HepG2 (cell line): ENCODE measurements around the gene MYL4. TPM values are rescaled to one million over a fixed set of nuclear protein-coding genes. Genes with fewer than 3 reads are reported as not detected.
A peak's percentile ranks its signal among the peaks of the same experiment; 100 is the strongest.

Experiments used
- AKNA ChIP-seq: sonication (generic); formaldehyde crosslinking; IDR thresholded peaks from 2 replicates; pipeline ENCODE4 v1.4.0; 2020; ENCODE audit warnings: missing genetic modification reagents, borderline replicate concordance
- CBX1 ChIP-seq: IDR thresholded peaks from one replicate; pipeline ENCODE4 v1.6.1; 2016; ENCODE audit warnings: antibody characterized with exemption, low read depth
- CREM ChIP-seq, 2 experiments: sonication (generic) in 1 of 2; formaldehyde crosslinking in 1 of 2; IDR thresholded peaks; 2 replicates each; pipeline versions ENCODE4 v1.4.0 to v1.6.1; 2016 to 2020; ENCODE audit warnings: antibody characterized with exemption in 1 of 2, mild to moderate bottlenecking in 1 of 2, missing genetic modification reagents in 1 of 2
- ELK4 ChIP-seq: sonication (generic); formaldehyde crosslinking; IDR thresholded peaks from 2 replicates; pipeline ENCODE4 v1.9.0; 2021; ENCODE audit warnings: missing genetic modification reagents, borderline replicate concordance
- GLI4 ChIP-seq: sonication (generic); formaldehyde crosslinking; IDR thresholded peaks from 2 replicates; pipeline ENCODE4 v1.5.1; 2020; ENCODE audit warnings: missing genetic modification reagents, mild to moderate bottlenecking, moderate library complexity, borderline replicate concordance
- IKZF1 ChIP-seq: fragments of 450-650 bp; IDR thresholded peaks from 2 replicates; pipeline ENCODE4 v1.7.1; 2016
- NFATC3 ChIP-seq: sonication (generic); formaldehyde crosslinking; IDR thresholded peaks from 2 replicates; pipeline ENCODE4 v1.5.1; 2020; ENCODE audit warnings: mild to moderate bottlenecking, missing genetic modification reagents
- NFIC ChIP-seq: IDR thresholded peaks from 2 replicates; pipeline ENCODE4 v1.6.1; 2012; ENCODE audit warnings: mild to moderate bottlenecking, low read length, inconsistent platforms
- SIN3A ChIP-seq: IDR thresholded peaks from 2 replicates; pipeline ENCODE4 v1.6.1; 2011; ENCODE audit warnings: low read depth, mild to moderate bottlenecking, control low read depth, low read length, borderline replicate concordance
- ZBTB3 ChIP-seq: sonication (generic); formaldehyde crosslinking; IDR thresholded peaks from 2 replicates; pipeline ENCODE4 v1.4.0; 2020; ENCODE audit warnings: low read depth, mild to moderate bottlenecking, moderate library complexity, missing genetic modification reagents, borderline replicate concordance
- ZBTB43 ChIP-seq: sonication (generic); formaldehyde crosslinking; conservative IDR thresholded peaks from 2 replicates; pipeline ENCODE4 v1.4.0; 2020; ENCODE audit warnings: missing genetic modification reagents
- ZHX2 ChIP-seq, 2 experiments: sonication (generic) in 1 of 2; formaldehyde crosslinking in 1 of 2; IDR thresholded peaks; 2 replicates each; pipeline versions ENCODE4 v1.6.1 to v1.9.0; 2014 to 2022; ENCODE audit warnings: antibody characterized with exemption in 1 of 2, borderline replicate concordance in 1 of 2, inconsistent platforms in 1 of 2, low read depth in 1 of 2, missing genetic modification reagents in 1 of 2
- ZNF614 ChIP-seq: IDR thresholded peaks from 2 replicates; pipeline ENCODE4 v1.6.1; 2018; ENCODE audit warnings: missing biosample characterization, missing genetic modification reagents, inconsistent platforms, borderline replicate concordance
- polyA plus RNA-seq, 8 experiments: library from polyadenylated mRNA; depleted of rRNA in 3 of 8; stranded (reverse) in 7 of 8; unstranded in 1 of 8; fragments of >200 nt; fragmentation: Illumina TruSeq in 4 of 8; extraction: Trizol in 4 of 8; gene quantifications; 2 replicates each; pipeline versions ENCODE4 v1.2.1 to v1.2.3, GENCODE V29; 2011 to 2016; ENCODE audit warnings: low read depth in 4 of 8, missing spikeins in 1 of 8, mixed read lengths in 1 of 8; ENCODE audit not compliant: insufficient read depth in 1 of 8
- total RNA-seq, 5 experiments: library from RNA; depleted of rRNA; stranded (reverse); fragments of >200 nt; fragmentation: Illumina TruSeq; extraction: Trizol; gene quantifications; 2 replicates each; pipeline ENCODE4 v1.2.3, GENCODE V29; 2016; ENCODE audit warnings: low read depth in 1 of 5

MYL4 gene
- total and polyA plus RNA-seq, 2 of the 13 experiments (the other 11 are each of a cell fraction or from before 2014, with no cell fraction given) = not detected

GRCh38 chr17:47188876-47189731 lies 20.0 kb upstream of the MYL4 start, which contains the start of gene CDC27 (continued):
- peak; percentile 98 for TF ChIP-seq AKNA (CRISPR knock-in tag)
- no peak for TF ChIP-seq ELK4 (CRISPR knock-in tag)
- peak; percentile 98 for TF ChIP-seq GLI4
- TF ChIP-seq CBX1 = peak; percentile 67
- no peak for TF ChIP-seq NFIC
- TF ChIP-seq ZBTB3 (CRISPR knock-in tag) = no peak; the same call in 1 of the 2 replicates
- TF ChIP-seq IKZF1 = no peak
- peak; percentile 40; the same call in 1 of the 2 replicates for TF ChIP-seq ZNF614 (CRISPR knock-in tag)
- TF ChIP-seq ZBTB43 (CRISPR knock-in tag) = peak; percentile 66; the same call in 1 of the 2 replicates
- TF ChIP-seq ZHX2 (IDR thresholded peaks at IDR 0.05; ENCODE audit: low read depth) = no peak; the same call in 1 of the 2 replicates
- TF ChIP-seq ZHX2 (CRISPR knock-in tag; IDR thresholded peaks at IDR 0.05; ENCODE audit: borderline replicate concordance) = peak; percentile 96
- TF ChIP-seq SIN3A = peak; percentile 76; the same call in 1 of the 2 replicates
- no peak; the same call in 1 of the 2 replicates for TF ChIP-seq NFATC3
- TF ChIP-seq CREM (IDR thresholded peaks at IDR 0.05) = peak; percentile 12; the same call in 1 of the 2 replicates
- TF ChIP-seq CREM (CRISPR knock-in tag; IDR thresholded peaks at IDR 0.05) = no peak
